ENCODE measurements around the gene MEG3.

MEG3 gene

DNA sequence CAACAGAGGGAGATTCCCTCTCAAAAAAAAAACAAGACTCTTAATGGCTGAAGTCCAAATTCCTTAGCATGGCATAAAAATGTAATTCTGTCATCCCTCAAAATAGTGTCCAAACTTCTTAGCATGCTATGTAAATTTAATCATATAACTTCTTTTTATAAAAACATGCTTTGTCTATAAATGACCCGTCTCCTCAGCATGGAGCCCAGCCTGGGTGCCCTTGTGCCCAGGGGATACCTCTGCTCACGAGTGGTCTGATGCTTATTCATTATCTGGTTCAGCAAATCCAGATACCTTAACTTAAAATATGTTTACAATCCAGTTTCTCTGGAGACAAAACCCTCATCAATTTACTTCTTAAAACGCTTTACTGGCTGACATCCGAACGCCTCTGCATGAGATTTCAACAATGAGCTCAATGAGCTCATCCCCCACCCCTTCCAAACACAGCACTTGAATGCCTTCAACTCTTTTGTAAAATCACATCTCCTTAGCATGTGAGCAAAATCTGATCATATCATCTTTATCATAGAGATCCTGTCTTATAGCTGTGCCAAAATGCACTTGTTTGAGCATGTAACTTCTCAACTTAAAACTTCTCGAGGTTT, 61.9 kb downstream of the MEG3 start:
- no peaks in the 10 kb centered on the region for H3K36me3 ChIP-seq (ENCODE audit: control insufficient read depth, insufficient read depth, low read length)
- H3K27ac ChIP-seq (ENCODE audit: low read depth, low read length, severe bottlenecking): no peak overlapping the region
- no peaks in the 10 kb centered on the region for H3K9me3 ChIP-seq (ENCODE audit: control insufficient read depth, low read length)
- peaks cover 4% of the 10 kb centered on the region for H3K4me1 ChIP-seq (ENCODE audit: control insufficient read depth, insufficient read depth, low read length, poor library complexity, severe bottlenecking)
- WGBS, 2 experiments (ENCODE audit: insufficient coverage in 2 of 2): 73 to 78% methylated on average over 6 of the region's 6 CpGs
- no peak overlapping the region for H3K4me3 ChIP-seq (ENCODE audit: extremely low read depth, insufficient read depth, low read length, poor library complexity, severe bottlenecking)

DNA sequence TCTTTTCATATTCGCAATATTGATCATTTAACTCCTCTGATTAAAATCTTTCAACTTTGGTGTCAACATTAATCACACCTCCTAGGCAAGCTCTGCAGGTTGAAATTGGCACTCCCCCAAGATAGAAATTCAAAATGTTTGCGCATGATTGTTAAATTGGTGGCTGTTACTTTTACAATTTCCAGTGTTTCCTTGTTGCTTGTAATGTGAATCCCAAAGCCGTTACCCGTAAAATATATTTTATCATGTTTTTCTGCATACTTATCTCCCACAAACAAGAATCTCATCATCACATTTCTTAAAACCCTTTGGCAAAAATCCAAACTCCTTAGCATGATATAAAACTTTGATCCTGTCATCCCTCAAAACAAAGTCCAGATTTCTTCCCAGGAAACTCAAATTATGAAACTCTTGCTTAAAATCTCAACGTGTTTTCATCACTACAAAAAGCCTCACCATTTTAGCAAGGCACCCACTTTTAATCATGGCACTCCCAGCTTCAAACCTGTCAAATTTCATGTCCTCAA, 62.9 kb downstream of the MEG3 start:
- Histone ChIP-seq H3K36me3 (ENCODE audit: control insufficient read depth, insufficient read depth, low read length) (no peaks in the 10 kb centered on the region), H3K9me3 (ENCODE audit: control insufficient read depth, low read length) (no peaks in the 10 kb centered on the region), H3K4me1 (ENCODE audit: control insufficient read depth, insufficient read depth, low read length, poor library complexity, severe bottlenecking) (peaks cover 4% of the 10 kb centered on the region), H3K27ac (ENCODE audit: low read depth, low read length, severe bottlenecking) (no peak overlapping the region), H3K4me3 (ENCODE audit: extremely low read depth, insufficient read depth, low read length, poor library complexity, severe bottlenecking) (no peak overlapping the region)
- 74 to 86% methylated on average over 3 to 4 of the region's 5 CpGs for WGBS, 2 experiments (ENCODE audit: insufficient coverage in 2 of 2)

DNA sequence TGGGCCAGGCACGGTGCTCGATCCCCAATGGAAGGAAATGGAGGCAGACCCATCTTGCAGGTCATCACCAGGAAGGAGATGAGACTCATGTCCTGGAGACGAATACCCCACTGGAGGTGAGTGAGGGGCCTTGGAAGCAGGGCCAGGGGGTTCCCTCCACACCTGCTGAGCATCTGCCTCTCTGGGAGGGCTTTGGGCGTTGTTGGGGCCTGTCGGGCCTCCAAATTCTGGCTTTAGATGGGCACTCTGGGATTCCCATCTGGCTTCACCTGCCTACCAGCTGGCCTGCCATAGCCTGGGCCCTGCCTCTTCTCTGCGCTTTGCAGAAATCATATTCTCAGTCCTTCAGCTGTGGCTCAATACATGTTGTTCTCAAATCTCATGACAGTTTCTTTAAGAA, 63.7 kb downstream of the MEG3 start:
- peaks cover 4% of the 10 kb centered on the region for H3K4me1 ChIP-seq (ENCODE audit: control insufficient read depth, insufficient read depth, low read length, poor library complexity, severe bottlenecking)
- 92 to 94% methylated on average over 5 to 6 of the region's 6 CpGs for WGBS, 2 experiments (ENCODE audit: insufficient coverage in 2 of 2)
- no peaks in the 10 kb centered on the region for H3K9me3 ChIP-seq (ENCODE audit: control insufficient read depth, low read length)
- no peak overlapping the region for H3K4me3 ChIP-seq (ENCODE audit: extremely low read depth, insufficient read depth, low read length, poor library complexity, severe bottlenecking)
- no peak overlapping the region for H3K27ac ChIP-seq (ENCODE audit: low read depth, low read length, severe bottlenecking)
- H3K36me3 ChIP-seq (ENCODE audit: control insufficient read depth, insufficient read depth, low read length): no peaks in the 10 kb centered on the region

DNA sequence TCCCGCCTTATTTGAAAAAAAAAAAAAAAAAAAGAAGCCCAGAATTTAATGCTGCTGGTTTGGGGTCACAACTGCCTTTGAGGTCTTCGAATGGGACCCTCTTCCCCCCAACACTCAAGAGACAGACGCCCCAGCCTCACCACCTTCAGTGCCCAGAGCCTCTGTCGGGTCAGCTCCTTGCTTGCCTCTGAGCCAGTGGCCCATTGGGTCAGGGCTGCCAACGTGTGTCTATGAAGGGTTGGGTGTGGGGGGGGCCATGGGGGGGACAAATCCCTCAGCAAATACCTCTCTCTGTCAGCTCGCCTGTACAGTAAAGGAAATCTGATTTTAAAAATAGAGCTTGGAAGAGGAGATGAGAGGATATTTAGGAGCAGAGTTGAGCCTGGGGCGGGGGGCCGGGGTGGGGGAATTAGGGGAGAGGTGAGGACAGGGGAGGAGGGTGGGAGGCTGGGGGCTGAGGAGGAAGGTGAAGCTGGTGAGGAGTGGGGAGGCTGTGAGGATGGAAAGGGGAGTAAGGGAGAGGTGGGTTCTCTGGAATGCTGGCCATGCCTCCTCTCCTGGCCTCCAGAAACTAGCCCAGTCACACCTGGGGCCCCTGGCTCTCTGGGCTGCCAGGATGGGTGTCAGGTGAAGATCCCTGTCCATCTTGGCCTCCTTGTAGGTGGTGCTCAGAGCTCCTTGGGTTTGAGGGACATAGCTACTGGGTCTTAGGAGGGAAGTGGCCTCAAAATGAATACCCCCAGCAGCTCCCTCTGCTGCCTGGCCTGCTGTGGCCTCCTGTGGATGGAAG, 64.3 kb downstream of the MEG3 start:
- Histone ChIP-seq H3K27ac (ENCODE audit: low read depth, low read length, severe bottlenecking) (no peak overlapping the region), H3K4me1 (ENCODE audit: control insufficient read depth, insufficient read depth, low read length, poor library complexity, severe bottlenecking) (peaks cover 4% of the 10 kb centered on the region), H3K4me3 (ENCODE audit: extremely low read depth, insufficient read depth, low read length, poor library complexity, severe bottlenecking) (no peak overlapping the region), H3K9me3 (ENCODE audit: control insufficient read depth, low read length) (no peaks in the 10 kb centered on the region), H3K36me3 (ENCODE audit: control insufficient read depth, insufficient read depth, low read length) (no peaks in the 10 kb centered on the region)
- 94 to 98% methylated on average over 2 of the region's 8 CpGs for WGBS, 2 experiments (ENCODE audit: insufficient coverage in 2 of 2)

GRCh38 chr14:100891051-100891450, 65.1 kb downstream of the MEG3 start:
- no peak overlapping the region for H3K4me3 ChIP-seq (ENCODE audit: extremely low read depth, insufficient read depth, low read length, poor library complexity, severe bottlenecking)
- no peaks in the 10 kb centered on the region for H3K9me3 ChIP-seq (ENCODE audit: control insufficient read depth, low read length)
- WGBS, 2 experiments (ENCODE audit: insufficient coverage in 2 of 2): 89 to 91% methylated on average over 4 to 8 of the region's 10 CpGs
- H3K36me3 ChIP-seq (ENCODE audit: control insufficient read depth, insufficient read depth, low read length): no peaks in the 10 kb centered on the region
- no peak overlapping the region for H3K27ac ChIP-seq (ENCODE audit: low read depth, low read length, severe bottlenecking)
- H3K4me1 ChIP-seq (ENCODE audit: control insufficient read depth, insufficient read depth, low read length, poor library complexity, severe bottlenecking): peaks cover 1% of the 10 kb centered on the region

GRCh38 chr14:100891501-100892445, 65.9 kb downstream of the MEG3 start:
- Histone ChIP-seq H3K27ac (ENCODE audit: low read depth, low read length, severe bottlenecking) (no peak overlapping the region), H3K4me1 (ENCODE audit: control insufficient read depth, insufficient read depth, low read length, poor library complexity, severe bottlenecking) (no peaks in the 10 kb centered on the region), H3K9me3 (ENCODE audit: control insufficient read depth, low read length) (no peaks in the 10 kb centered on the region), H3K36me3 (ENCODE audit: control insufficient read depth, insufficient read depth, low read length) (no peaks in the 10 kb centered on the region), H3K4me3 (ENCODE audit: extremely low read depth, insufficient read depth, low read length, poor library complexity, severe bottlenecking) (no peak overlapping the region)
- WGBS, 2 experiments (ENCODE audit: insufficient coverage in 2 of 2): 85 to 92% methylated on average over 12 of the region's 13 CpGs

- no peaks in the 10 kb centered on the region for H3K9me3 ChIP-seq (ENCODE audit: control insufficient read depth, low read length)
- WGBS, 2 experiments (ENCODE audit: insufficient coverage in 2 of 2): 94 to 96% methylated on average over 11 to 12 of the region's 17 CpGs
Observed at GRCh38 chr14:100892496-100893227, 66.7 kb downstream of the MEG3 start.

GRCh38 chr14:100893228-100893601, 67.3 kb downstream of the MEG3 start:
- Histone ChIP-seq H3K27ac (ENCODE audit: low read depth, low read length, severe bottlenecking) (no peak overlapping the region), H3K9me3 (ENCODE audit: control insufficient read depth, low read length) (no peaks in the 10 kb centered on the region), H3K36me3 (ENCODE audit: control insufficient read depth, insufficient read depth, low read length) (no peaks in the 10 kb centered on the region), H3K4me1 (ENCODE audit: control insufficient read depth, insufficient read depth, low read length, poor library complexity, severe bottlenecking) (no peaks in the 10 kb centered on the region), H3K4me3 (ENCODE audit: extremely low read depth, insufficient read depth, low read length, poor library complexity, severe bottlenecking) (no peak overlapping the region)
- WGBS, 2 experiments (ENCODE audit: insufficient coverage in 2 of 2): 86 to 91% methylated on average over 4 to 5 of the region's 8 CpGs

More at GRCh38 chr14:100892496-100893227, 66.7 kb downstream of the MEG3 start:
- Histone ChIP-seq H3K27ac (ENCODE audit: low read depth, low read length, severe bottlenecking) (no peak overlapping the region), H3K36me3 (ENCODE audit: control insufficient read depth, insufficient read depth, low read length) (no peaks in the 10 kb centered on the region), H3K4me1 (ENCODE audit: control insufficient read depth, insufficient read depth, low read length, poor library complexity, severe bottlenecking) (no peaks in the 10 kb centered on the region), H3K4me3 (ENCODE audit: extremely low read depth, insufficient read depth, low read length, poor library complexity, severe bottlenecking) (no peak overlapping the region)

DNA sequence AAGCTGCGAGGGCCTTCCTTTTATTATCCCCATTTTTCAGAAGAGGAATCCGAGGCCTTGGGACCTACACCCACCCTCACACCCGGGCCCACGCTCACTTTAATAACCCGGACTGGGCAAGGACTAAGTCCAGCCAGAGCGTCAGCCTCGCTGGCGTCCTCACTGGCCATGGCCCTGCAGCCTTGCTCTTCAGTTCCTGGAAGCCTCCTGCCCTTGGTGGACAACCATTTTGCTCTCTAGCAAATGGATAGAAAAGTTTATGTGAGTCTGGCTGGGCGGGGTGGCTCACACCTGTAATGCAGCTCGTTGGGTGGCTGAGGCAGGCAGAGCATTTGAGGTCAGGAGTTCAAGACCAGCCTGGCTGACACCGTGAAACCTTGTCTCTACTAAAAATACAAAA, 67.8 kb downstream of the MEG3 start:
- 90 to 95% methylated on average over 8 to 11 of the region's 11 CpGs for WGBS, 2 experiments (ENCODE audit: insufficient coverage in 2 of 2)
- no peaks in the 10 kb centered on the region for H3K36me3 ChIP-seq (ENCODE audit: control insufficient read depth, insufficient read depth, low read length)

DNA sequence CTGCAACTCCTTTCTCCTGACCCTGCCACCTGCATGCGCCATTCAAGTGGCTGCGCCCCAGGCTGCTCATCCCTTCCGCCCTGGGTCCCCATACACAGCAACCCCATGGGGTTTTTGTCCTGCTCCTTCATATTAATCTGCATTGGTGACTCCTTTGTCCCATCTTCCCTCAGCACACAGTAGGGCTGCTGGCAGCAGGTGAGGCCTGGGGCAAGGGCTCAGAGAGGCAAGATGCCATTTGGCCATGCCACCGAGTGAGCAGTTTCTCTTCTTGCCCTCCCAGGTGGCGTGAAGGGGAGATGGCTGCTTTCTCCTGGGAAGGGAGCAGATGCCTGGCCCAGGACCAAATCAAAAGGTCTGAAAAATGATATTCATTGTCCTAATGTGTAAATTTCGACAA, 68.5 kb downstream of the MEG3 start:
- WGBS, 2 experiments (ENCODE audit: insufficient coverage in 2 of 2): 92 to 100% methylated on average over 4 to 6 of the region's 6 CpGs
- Histone ChIP-seq H3K36me3 (ENCODE audit: control insufficient read depth, insufficient read depth, low read length) (no peaks in the 10 kb centered on the region), H3K4me3 (ENCODE audit: extremely low read depth, insufficient read depth, low read length, poor library complexity, severe bottlenecking) (no peak overlapping the region), H3K4me1 (ENCODE audit: control insufficient read depth, insufficient read depth, low read length, poor library complexity, severe bottlenecking) (peaks cover under 1% of the 10 kb centered on the region), H3K27ac (ENCODE audit: low read depth, low read length, severe bottlenecking) (no peak overlapping the region), H3K9me3 (ENCODE audit: control insufficient read depth, low read length) (no peaks in the 10 kb centered on the region)

More for the DNA sequence above, 67.8 kb downstream of the MEG3 start:
- Histone ChIP-seq H3K27ac (ENCODE audit: low read depth, low read length, severe bottlenecking) (no peak overlapping the region), H3K4me3 (ENCODE audit: extremely low read depth, insufficient read depth, low read length, poor library complexity, severe bottlenecking) (no peak overlapping the region), H3K9me3 (ENCODE audit: control insufficient read depth, low read length) (no peaks in the 10 kb centered on the region), H3K4me1 (ENCODE audit: control insufficient read depth, insufficient read depth, low read length, poor library complexity, severe bottlenecking) (no peaks in the 10 kb centered on the region)

Measured in mesodermal cell (in vitro differentiated cells).